RCC 7860 (cell line): ENCODE data around the gene TMEM132E.

Experiments
- DNase-seq: peaks from one replicate; pipeline ENCODE4 v3.0.0-alpha.2; 2015; ENCODE audit warnings: low spot score
- FAIRE-seq: peaks from 2 replicates; lab custom pipeline; 2012; peaks lifted over from hg19 to GRCh38; lab: Jason Lieb, UNC

The TMEM132E gene

DNA sequence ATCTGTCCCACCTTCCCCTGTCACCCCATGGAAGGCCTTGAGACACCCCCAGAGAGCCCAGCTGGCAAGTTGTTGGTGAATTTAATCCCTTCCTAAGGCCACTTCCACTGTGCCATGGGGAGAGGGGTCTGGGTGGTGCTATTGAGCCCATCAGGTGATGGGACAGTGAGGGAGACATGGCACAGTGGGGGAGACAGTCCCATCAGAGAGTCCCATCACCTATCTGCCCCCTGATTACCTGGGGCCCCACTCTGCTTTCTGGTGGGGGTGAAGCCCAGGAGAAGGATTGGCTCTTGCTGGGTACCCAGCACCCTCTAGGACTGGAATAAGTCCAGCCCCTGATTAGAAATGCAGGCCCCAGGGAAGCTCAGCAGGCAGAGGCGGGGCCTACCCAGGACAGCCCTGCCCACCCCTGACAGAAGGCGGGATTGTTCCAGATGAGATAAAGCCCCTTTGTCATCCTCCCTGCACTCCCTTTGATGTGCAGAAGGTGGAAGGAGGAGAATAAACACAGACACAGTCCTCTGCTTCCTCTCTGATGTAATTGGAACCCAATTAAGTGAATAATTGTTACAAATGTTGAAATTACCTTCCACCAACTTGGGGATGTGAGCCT, 18.9 kb downstream of the TMEM132E start:
- FAIRE-seq (no peak), DNase-seq (no peak)

DNA sequence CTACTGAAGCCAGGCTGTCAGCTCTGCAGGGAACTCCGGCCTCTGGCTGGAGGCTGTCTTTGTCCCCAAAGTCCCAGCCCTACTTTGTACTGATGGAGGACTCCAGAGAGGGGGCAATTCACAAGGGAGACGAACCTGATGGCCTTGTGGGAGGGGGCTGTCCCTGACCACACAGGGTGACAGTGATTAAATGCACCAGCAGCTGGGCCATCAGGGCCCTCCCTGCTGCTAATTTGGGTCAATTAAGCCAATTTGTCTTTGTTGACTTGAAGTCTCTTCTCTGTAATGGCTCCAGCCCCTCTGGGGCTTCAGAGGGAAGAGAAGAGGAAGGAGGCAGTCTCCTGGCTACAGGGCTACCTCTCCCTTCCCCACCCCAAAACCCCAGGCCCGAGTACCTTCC, 22.0 kb downstream of the TMEM132E start:
- FAIRE-seq = no peak
- DNase-seq = no peak

DNA sequence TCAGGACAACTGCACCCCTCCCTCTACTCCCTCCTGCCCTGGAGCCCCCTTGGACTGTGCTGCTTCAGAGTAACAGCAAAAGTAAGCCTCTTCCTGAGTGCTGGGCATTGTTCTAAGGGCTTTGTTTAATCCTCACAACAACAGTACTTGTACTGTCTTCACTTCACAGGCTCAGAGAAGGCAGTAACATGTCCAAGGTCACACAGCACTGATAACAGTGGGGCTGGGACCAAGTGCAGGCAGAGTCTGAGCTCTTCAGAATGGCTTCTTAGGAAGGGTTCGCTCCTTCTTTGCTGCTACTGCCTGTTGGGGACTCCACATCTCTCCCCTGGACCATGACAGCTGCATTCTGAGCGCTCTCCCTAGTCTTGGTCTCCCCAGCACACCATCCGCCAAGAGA, 24.6 kb downstream of the TMEM132E start:
- DNase-seq = no peak
- no peak for FAIRE-seq

GRCh38 chr17:34606763-34607162, 27.4 kb downstream of the TMEM132E start:
- DNase-seq (no peak), FAIRE-seq (no peak)

GRCh38 chr17:34607917-34608316, 28.5 kb downstream of the TMEM132E start:
- FAIRE-seq (no peak), DNase-seq (no peak)

DNA sequence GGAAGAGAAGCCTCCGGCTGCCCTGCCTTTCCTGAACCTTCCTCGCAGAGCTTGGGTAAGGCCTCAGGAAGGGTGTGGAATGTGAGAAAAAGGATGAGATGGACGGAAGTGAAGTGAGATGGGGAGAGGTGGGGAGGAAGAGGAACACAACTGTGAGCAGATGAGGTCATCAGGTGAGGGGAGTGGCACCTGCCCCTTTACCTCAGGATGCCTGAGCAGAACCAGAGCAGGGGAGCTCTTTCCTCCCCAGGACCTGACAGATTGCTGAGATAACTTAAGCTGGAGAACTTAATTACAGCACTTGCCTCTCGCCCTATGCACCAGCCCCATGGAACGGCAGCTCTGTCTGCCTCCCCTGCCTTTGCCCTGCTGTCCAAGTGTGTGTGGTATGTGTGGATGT, 29.8 kb downstream of the TMEM132E start:
- DNase-seq (no peak), FAIRE-seq (no peak)

DNA sequence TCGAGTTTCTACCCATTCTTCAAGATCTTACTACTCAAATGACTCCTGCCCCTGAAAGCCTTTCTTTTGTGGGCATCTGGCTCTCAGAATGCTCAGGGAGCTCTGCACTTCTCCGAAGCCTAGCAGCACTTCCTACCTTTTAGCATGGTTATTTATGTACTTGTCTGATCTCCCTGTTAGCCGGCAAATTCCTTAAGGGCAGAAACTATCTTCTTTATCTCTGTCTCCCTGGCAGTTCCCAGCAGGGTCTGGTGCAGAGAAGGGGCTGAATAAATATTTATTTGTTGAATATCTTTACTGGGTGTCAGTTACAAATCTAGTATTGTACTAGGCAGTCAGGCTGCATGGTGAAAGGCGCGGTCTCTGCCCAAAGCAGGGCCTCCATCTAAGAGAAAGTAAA, 30.7 kb downstream of the TMEM132E start:
- no peak for DNase-seq
- FAIRE-seq = no peak

GRCh38 chr17:34610506-34610905, 31.1 kb downstream of the TMEM132E start:
- DNase-seq (no peak), FAIRE-seq (no peak)

- no peak for DNase-seq
- no peak for FAIRE-seq
Observed at GRCh38 chr17:34613064-34614019, 34.0 kb downstream of the TMEM132E start.

- no peak for DNase-seq
- no peak for FAIRE-seq
Observed at GRCh38 chr17:34614698-34615097, 35.3 kb downstream of the TMEM132E start.

GRCh38 chr17:34615326-34615725, 35.9 kb downstream of the TMEM132E start:
- no peak for FAIRE-seq
- DNase-seq = no peak

- DNase-seq = no peak
Observed at GRCh38 chr17:34616148-34616547, 36.8 kb downstream of the TMEM132E start.

DNA sequence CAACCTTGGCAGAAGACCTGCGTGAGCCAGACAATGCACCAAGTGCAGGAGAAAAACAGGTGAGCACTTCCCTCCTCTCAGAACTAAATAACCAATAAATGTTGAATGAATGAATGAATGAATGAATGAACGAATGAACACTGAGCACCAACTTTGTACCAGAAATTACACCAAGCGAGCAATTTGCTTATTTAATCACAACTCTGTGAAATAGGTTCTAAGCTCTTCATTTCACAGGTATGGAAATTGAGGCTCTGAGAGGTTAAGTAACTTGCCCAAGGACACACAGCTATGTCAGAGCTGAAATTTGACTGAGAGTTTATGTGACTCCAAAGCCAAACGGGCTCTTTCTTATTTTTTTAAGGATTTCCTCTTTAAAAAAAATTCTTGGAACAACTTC, 38.0 kb downstream of the TMEM132E start:
- FAIRE-seq (no peak), DNase-seq (no peak)

More at GRCh38 chr17:34616148-34616547, 36.8 kb downstream of the TMEM132E start:
- FAIRE-seq = no peak

DNA sequence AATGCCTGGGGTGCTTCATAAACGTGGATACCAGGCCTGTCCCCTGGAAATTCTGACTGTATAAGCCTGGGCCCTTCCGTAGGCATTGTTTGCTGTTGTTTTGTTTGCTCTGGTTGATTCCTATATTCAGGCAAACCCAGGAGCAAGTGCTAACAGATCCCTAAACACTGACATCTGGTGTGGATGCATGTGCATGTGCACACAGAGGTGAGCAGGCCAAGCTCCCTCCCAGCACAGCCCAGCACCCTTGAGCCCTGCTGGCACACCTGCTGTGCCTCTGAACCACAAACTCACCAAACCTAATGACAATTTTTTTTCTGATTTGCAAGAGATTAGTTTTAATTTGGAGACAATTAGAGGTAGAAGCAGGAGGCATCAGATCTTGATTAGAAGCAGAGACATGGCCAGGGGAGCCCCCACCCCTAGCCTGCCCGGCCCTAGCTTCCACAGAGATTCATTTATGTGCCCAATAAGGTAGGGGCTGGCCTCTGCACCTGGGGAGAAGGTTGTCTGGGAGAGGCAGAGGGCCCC, 40.4 kb downstream of the TMEM132E start:
- DNase-seq = no peak
- no peak for FAIRE-seq

GRCh38 chr17:34620458-34620857, 41.1 kb downstream of the TMEM132E start:
- FAIRE-seq (no peak), DNase-seq (no peak)

DNA sequence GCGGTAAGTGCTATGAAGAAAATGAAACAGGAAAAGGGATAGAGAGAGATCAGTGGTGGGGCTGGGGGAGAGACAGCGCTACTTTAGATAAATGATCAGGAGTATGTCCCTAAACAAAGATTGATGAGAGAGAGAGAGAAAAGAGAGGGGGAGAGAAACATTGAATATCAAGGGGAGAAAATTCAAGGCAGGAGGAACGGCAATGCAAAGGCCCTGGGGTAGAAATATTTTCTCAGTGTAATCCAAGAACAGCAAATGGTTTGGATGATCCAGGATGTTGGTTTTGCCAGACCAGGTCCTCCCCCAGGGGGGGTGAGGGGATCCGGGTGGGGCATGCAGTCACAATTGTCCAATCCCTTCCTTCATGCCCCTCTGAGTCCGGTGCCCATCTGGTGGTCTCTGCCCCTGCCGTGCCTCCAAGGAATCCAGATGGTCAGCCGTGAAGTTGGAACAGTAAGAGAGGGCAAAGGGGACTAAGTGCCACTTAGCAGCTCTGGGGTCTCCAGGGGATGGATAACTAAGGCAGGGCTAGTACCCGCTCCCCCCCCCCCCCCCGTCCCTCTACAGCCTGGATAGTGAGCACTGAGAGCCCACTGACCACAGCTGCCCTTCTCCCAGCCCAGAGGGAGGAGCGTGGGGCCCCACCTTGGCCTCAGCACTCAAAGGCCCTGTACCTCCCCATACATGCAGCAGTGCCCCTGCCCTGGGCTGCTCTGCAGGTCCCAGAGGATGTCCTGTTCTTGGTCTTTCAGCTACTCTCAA, 43.7 kb downstream of the TMEM132E start:
- FAIRE-seq = no peak
- no peak for DNase-seq

- DNase-seq = no peak
- FAIRE-seq = no peak
Observed at GRCh38 chr17:34623856-34624766, 44.7 kb downstream of the TMEM132E start.

DNA sequence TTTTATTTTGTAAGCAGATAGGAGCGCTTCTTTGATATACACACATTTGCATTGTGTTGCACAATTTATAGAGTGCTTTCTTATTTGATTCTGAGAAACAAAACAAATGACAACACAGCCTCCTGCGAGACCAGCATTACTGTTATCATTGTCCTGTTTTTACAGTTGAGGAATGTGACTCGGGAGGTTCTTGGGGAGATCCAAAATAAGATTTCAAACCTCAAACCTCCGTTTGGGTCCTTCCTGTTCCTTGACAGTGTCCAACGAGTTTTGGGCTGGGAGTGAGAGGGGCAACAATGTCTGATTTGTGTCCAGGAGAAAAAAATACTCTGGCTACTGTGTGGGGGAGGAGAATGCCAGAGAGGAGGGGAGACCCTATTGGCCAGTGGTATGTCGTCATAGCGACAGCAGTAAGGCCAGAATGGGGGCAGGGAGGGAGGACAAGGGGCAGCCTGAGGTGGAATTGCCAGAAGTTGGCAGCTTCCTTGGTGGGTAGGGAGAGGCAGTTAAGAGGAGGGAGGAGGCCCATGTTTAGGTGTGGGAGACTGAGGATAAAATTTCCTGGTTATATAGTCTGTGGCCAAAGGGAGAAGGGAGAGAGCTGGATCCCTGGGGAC, 45.5 kb downstream of the TMEM132E start:
- FAIRE-seq (no peak), DNase-seq (no peak)

DNA sequence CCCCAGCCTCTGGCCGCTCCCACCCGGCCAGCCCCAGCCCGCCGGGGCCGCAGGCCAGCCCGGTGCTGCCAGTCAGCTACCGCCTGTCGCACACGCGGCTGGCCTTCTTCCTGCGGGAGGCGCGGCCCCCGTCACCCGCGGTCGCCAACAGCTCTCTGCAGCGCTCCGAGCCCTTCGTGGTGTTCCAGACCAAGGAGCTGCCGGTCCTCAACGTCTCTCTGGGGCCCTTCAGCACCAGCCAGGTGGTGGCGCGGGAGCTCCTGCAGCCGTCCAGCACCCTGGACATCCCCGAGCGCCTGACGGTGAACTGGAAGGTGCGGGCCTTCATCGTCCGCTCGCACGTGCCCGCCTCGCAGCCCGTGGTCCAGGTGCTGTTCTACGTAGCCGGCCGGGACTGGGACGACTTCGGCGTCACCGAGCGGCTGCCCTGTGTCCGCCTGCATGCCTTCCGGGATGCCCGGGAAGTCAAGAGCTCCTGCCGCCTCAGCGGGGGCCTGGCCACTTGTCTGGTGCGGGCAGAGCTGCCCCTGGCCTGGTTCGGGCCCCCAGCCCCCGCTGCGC, 46.8 kb downstream of the TMEM132E start:
- FAIRE-seq (no peak), DNase-seq (no peak)
